ELR (cell line): ENCODE measurements around the gene E2F7.

Source experiments
- DNase-seq: peaks from one replicate; pipeline ENCODE4 v3.0.0-alpha.2; 2015; ENCODE audit warnings: low read depth

E2F7 gene

GRCh38 chr12:77064896-77065360 is 441 bp downstream of the E2F7 start:
- no peak for DNase-seq

- DNase-seq: peak; percentile 61
Observed at GRCh38 chr12:77062846-77063461, 2.4 kb downstream of the E2F7 start.

- no peak for DNase-seq
Observed at GRCh38 chr12:77062396-77062795, 3.0 kb downstream of the E2F7 start.

GRCh38 chr12:77060883-77061240 is 4.5 kb downstream of the E2F7 start:
- DNase-seq: no peak

GRCh38 chr12:77060136-77060882 is 5.1 kb downstream of the E2F7 start:
- DNase-seq: no peak

- peak; percentile 37 for DNase-seq
Observed at GRCh38 chr12:77058740-77059139, 6.6 kb downstream of the E2F7 start.

- DNase-seq: no peak
Observed at GRCh38 chr12:77054851-77055250, 10.5 kb downstream of the E2F7 start.

- no peak for DNase-seq
Observed at GRCh38 chr12:77053259-77053658, 12.1 kb downstream of the E2F7 start.

GRCh38 chr12:77049767-77050353 is 15.5 kb downstream of the E2F7 start:
- DNase-seq: peak; percentile 83

- peak; percentile 23 for DNase-seq
Observed at GRCh38 chr12:77047341-77048109, 17.8 kb downstream of the E2F7 start.

- no peak for DNase-seq
Observed at GRCh38 chr12:77046468-77046867, 18.9 kb downstream of the E2F7 start.

- no peak for DNase-seq
Observed at GRCh38 chr12:77045183-77045582, 20.2 kb downstream of the E2F7 start.

- no peak for DNase-seq
Observed at GRCh38 chr12:77044721-77045120, 20.6 kb downstream of the E2F7 start.

- DNase-seq: no peak
Observed at GRCh38 chr12:77042833-77043232, 22.5 kb downstream of the E2F7 start.

GRCh38 chr12:77040231-77040630 is 25.1 kb downstream of the E2F7 start:
- DNase-seq: no peak

GRCh38 chr12:77035226-77035625 is 30.1 kb downstream of the E2F7 start:
- DNase-seq: no peak

GRCh38 chr12:77033658-77034536 is 31.5 kb downstream of the E2F7 start:
- DNase-seq: no peak

- peak; percentile 94 for DNase-seq
Observed at GRCh38 chr12:77032406-77032805, 33.0 kb downstream of the E2F7 start.

GRCh38 chr12:77031745-77032144 is 33.6 kb downstream of the E2F7 start:
- DNase-seq: peak; percentile 82

GRCh38 chr12:77025782-77026314 is 39.5 kb downstream of the E2F7 start:
- DNase-seq: no peak

- no peak for DNase-seq
Observed at GRCh38 chr12:77023501-77023900, 41.9 kb downstream of the E2F7 start.
